Activated CD8-positive, alpha-beta memory T cell treated with anti-CD3 and anti-CD28 coated beads for 1 hour (primary cell): ENCODE data around the gene COA4.

Source experiments
- DNase-seq, 2 donors: peaks; one replicate each; pipeline ENCODE4 v3.0.0-alpha.2; 2020; ENCODE audit warnings: low read depth in 1 of 2; ENCODE audit errors: extremely low read depth in 1 of 2

The COA4 gene

GRCh38 chr11:73866095-73866579, 10.5 kb downstream of the COA4 start:
- DNase-seq, result no peak

- DNase-seq, result no peak
Measured at GRCh38 chr11:73862986-73863385, 13.7 kb downstream of the COA4 start.

- DNase-seq, result no peak
Measured at GRCh38 chr11:73860202-73860601, 16.4 kb downstream of the COA4 start.

GRCh38 chr11:73859671-73860070, 17.0 kb downstream of the COA4 start:
- DNase-seq, result no peak

GRCh38 chr11:73856031-73856567, 20.5 kb downstream of the COA4 start:
- DNase-seq, result no peak

GRCh38 chr11:73854680-73855079, 22.0 kb downstream of the COA4 start:
- no peak for DNase-seq

- no peak for DNase-seq
Measured at GRCh38 chr11:73852049-73852448, 24.6 kb downstream of the COA4 start.

GRCh38 chr11:73851046-73851764, 25.4 kb downstream of the COA4 start:
- DNase-seq, result no peak

- DNase-seq, result no peak
Measured at GRCh38 chr11:73839123-73839457, 37.6 kb downstream of the COA4 start.

GRCh38 chr11:73838443-73839122, 38.1 kb downstream of the COA4 start:
- DNase-seq, result no peak

- DNase-seq, result no peak
Measured at GRCh38 chr11:73833067-73833466, 43.6 kb downstream of the COA4 start.

GRCh38 chr11:73830261-73830660, 46.4 kb downstream of the COA4 start:
- DNase-seq, result no peak
